Measurements from ENCODE around the gene CRABP1.

GRCh38 chr15:78360367-78360801, 20.2 kb downstream of the CRABP1 start:
- TF ChIP-seq CTCF (IDR thresholded peaks at IDR 0.05) = no peak
- TF ChIP-seq POLR2A (IDR thresholded peaks at IDR 0.05) = no peak

All from lower leg skin (tissue), 3 donors.